ENCODE measurements around the gene NHS.

NHS gene

GRCh38 chrX:17448188-17448587 lies 73.2 kb downstream of the NHS start:
- DNase-seq (ENCODE audit: low read depth): no peak

- no peak for DNase-seq (ENCODE audit: low read depth)
Observed at GRCh38 chrX:17449866-17450265, 74.9 kb downstream of the NHS start.

GRCh38 chrX:17453788-17454187 lies 78.8 kb downstream of the NHS start:
- DNase-seq (ENCODE audit: low read depth): no peak

- DNase-seq (ENCODE audit: low read depth): no peak
Observed at GRCh38 chrX:17456526-17456925, 81.5 kb downstream of the NHS start.

- no peak for DNase-seq (ENCODE audit: low read depth)
Observed at GRCh38 chrX:17459008-17459611, 84.1 kb downstream of the NHS start.

- DNase-seq (ENCODE audit: low read depth): no peak
Observed at GRCh38 chrX:17459661-17460060, 84.7 kb downstream of the NHS start.

- no peak for DNase-seq (ENCODE audit: low read depth)
Observed at GRCh38 chrX:17462881-17463280, 87.9 kb downstream of the NHS start.

- no peak for DNase-seq (ENCODE audit: low read depth)
Observed at GRCh38 chrX:17464194-17464593, 89.2 kb downstream of the NHS start.

- DNase-seq (ENCODE audit: low read depth): no peak
Observed at GRCh38 chrX:17465201-17465600, 90.2 kb downstream of the NHS start.

- DNase-seq (ENCODE audit: low read depth): no peak
Observed at GRCh38 chrX:17465802-17466201, 90.8 kb downstream of the NHS start.

- DNase-seq (ENCODE audit: low read depth): no peak
Observed at GRCh38 chrX:17470136-17470535, 95.1 kb downstream of the NHS start.

- no peak for DNase-seq (ENCODE audit: low read depth)
Observed at GRCh38 chrX:17471121-17471520, 96.1 kb downstream of the NHS start.

- no peak for DNase-seq (ENCODE audit: low read depth)
Observed at GRCh38 chrX:17471861-17472260, 96.9 kb downstream of the NHS start.

GRCh38 chrX:17472424-17472823 lies 97.4 kb downstream of the NHS start:
- no peak for DNase-seq (ENCODE audit: low read depth)

GRCh38 chrX:17473021-17473420 lies 98.0 kb downstream of the NHS start:
- DNase-seq (ENCODE audit: low read depth): no peak

- DNase-seq (ENCODE audit: low read depth): no peak
Observed at GRCh38 chrX:17474892-17475291, 99.9 kb downstream of the NHS start.

- DNase-seq (ENCODE audit: low read depth): no peak
Observed at GRCh38 chrX:17475449-17476217, 100.6 kb downstream of the NHS start.

GRCh38 chrX:17476411-17476810 lies 101.4 kb downstream of the NHS start:
- no peak for DNase-seq (ENCODE audit: low read depth)

- no peak for DNase-seq (ENCODE audit: low read depth)
Observed at GRCh38 chrX:17481086-17481485, 106.1 kb downstream of the NHS start.

- no peak for DNase-seq (ENCODE audit: low read depth)
Observed at GRCh38 chrX:17484592-17484991, 109.6 kb downstream of the NHS start.

GRCh38 chrX:17485391-17485790 lies 110.4 kb downstream of the NHS start:
- DNase-seq (ENCODE audit: low read depth): no peak

GRCh38 chrX:17488036-17488435 lies 113.0 kb downstream of the NHS start:
- no peak for DNase-seq (ENCODE audit: low read depth)

- no peak for DNase-seq (ENCODE audit: low read depth)
Observed at GRCh38 chrX:17494216-17494615, 119.2 kb downstream of the NHS start.

- no peak for DNase-seq (ENCODE audit: low read depth)
Observed at GRCh38 chrX:17495052-17495451, 120.1 kb downstream of the NHS start.

Measured in stimulated activated CD8-positive, alpha-beta memory T cell treated with anti-CD3 and anti-CD28 coated beads, Interleukin-15, amount 100 ng/mL, for 24 hours (primary cell).